GM19372 (cell line): ENCODE measurements around the gene SPTBN4.
"Not testable (repeated sequence)": the region's sequence is repeated elsewhere in the genome, so short reads cannot be mapped to it uniquely, and the experiment has no call there.

Experiments used
- ATAC-seq: cut with Tn5 transposase; IDR thresholded peaks from one replicate; pipeline ENCODE4 v1.9.1; 2021; ENCODE audit warnings: mild to moderate bottlenecking, low read depth, moderate library complexity; ENCODE audit not compliant: unreplicated experiment

Gene SPTBN4

GRCh38 chr19:40466985-40467734, at the start of gene SPTBN4:
Gene SPTBN4, plus strand, starts transcription at chr19:40467001. Its CDS starts 5,621 bp downstream, at chr19:40472622.
- no peak for ATAC-seq

- ATAC-seq, result no peak
Observed at GRCh38 chr19:40417643-40417981, 49.2 kb upstream of the SPTBN4 start.

GRCh38 chr19:40418040-40418439, 48.8 kb upstream of the SPTBN4 start:
- no peak for ATAC-seq

GRCh38 chr19:40419066-40419612, 47.7 kb upstream of the SPTBN4 start:
- ATAC-seq, result no peak

DNA sequence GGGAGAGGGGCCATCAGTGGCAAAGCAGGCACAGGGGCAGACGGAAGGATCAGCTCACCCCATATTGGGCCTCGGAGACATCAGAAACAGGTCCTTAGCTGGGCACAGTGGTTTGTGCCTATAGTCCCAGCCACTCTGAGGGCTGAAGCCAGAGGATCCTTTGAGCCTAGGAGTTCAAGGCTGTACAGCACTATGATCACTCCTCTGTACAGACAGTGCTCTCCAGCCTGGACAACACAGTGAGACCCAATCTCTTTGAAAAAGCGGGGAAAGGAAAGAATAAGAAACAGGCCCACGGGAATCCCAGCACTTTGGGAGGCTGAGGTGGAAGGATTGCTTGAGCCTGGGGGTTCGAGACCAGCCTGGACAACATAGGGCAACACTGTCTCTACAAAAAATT, 47.0 kb upstream of the SPTBN4 start:
- ATAC-seq, result no peak

- ATAC-seq, result no peak
Observed at GRCh38 chr19:40420451-40420765, 46.4 kb upstream of the SPTBN4 start.

DNA sequence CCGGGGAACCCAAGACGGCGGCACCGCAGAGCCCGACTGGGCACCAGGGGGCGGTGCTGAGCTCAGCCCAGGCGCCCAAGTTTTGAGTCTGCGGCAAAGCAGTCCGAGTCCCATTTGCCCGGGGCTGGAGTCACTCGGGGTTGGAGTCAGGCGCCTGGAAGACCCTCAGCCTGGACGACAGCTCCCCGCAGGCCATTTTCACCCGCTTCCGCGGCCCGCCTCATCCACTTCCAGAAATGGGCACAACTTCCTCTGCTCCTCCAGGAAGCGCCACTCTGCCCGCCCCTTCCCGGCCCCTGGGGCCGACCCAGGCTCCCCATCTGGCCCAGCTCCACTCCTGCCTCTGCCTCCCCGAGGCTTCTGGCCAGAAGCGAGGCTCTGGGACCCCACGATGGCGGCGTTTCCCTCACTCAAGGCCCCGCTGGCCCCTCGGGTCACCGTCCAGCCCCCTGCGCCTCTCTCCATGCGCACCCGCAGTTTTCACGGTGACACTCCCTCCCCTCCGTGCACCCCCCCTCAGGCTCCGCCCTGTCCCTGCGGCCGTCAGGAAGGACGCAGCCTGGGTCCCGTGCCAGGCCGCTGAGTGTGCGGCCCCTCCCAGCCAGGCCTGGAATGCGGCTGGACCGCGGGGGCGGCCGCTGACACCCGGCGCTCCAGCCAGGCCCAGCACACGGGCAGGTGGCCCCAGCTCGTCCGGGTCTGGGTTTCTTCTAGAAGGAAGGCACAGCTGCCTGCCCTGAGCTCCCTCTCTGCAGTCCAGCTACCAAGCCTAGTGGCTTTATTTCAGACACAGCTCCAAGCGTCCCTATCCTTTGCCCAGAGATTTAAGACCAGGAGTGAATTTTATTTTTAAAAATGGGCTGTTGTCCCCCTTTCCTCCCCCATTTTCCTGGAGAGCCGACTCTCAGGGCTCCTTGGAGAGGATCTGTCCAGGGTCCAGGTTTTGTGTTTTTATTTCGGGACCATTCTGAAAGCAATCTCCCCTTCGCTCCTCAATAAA, 45.7 kb upstream of the SPTBN4 start:
- no peak for ATAC-seq

DNA sequence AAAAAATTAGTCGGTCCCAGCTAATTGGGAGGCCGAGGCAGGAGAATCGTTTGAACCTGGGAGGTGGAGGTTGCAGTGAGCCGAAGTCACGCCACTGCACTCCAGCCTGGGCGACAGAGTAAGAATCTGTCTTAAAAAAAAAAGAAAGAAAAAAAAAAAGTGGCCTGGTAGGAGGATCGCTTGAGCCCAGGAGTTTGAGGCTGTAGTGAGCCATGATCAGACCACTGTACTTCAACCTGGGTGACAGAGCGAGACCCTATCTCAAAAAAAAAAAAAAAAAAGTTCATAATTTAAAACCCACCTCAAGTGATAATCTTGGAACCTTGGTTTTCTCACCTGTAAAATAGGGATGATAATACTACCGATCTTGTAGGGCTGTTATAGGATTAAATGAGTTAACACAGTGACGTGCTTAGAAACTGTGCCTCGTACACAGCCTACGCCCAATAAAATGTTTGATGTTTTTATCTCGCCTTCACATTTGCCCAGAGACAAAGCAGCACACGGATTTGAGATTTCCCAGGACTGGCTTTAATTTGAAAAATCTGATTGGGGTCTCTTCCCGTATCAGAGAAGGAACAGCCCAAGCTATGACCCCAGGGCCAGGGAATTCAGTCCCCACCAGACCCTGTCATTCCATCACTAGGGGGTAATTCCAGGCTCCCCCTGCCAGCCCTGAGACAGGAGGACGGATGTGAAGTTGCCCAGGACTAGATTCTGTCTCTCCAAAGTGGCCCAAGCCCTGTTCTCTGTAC, 44.6 kb upstream of the SPTBN4 start:
- ATAC-seq, result no peak

GRCh38 chr19:40422748-40423566, 43.8 kb upstream of the SPTBN4 start:
- ATAC-seq, result no peak

- no peak for ATAC-seq
Observed at GRCh38 chr19:40423938-40424337, 42.9 kb upstream of the SPTBN4 start.

DNA sequence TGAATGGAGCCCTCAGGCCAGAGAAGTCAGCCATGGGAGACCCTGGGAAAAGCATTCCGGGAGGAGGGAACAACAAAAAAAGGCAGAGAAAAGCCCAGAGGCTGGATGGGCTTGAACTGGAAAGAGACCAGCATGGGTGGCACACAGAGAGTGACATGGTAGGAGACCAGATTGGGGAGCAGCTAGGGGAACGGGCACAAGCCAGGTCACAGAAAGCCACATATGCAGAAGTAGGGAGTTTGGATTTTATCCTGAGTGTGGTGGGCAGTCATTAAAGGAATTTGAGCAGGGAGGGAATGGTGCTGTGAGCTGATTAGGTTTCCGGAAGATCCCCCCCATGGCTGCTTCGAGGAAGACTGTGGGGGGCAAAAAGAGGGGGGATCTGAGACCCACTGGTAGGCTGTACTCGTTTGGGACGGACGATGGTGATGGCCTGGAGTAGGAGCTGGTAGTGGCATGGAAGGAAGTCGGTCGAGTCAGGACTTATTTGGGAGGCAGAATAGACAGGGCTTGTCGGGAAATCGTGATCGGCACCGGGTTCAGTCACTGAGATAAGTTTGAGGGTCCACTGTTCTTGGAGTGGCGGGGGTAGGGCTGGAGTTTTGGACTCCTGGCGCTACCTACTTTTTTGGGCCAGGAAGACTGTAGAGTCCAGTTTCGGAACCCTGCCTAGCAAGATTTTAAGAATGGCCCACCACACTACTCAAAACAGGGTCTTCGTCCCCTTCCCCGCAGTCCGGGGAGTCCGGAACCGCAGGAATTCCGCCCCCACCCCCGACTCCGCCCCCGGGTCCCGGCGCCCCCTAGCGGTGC, 42.0 kb upstream of the SPTBN4 start:
- no peak for ATAC-seq

GRCh38 chr19:40425450-40426287, 41.1 kb upstream of the SPTBN4 start, which contains the start of gene SERTAD1:
Gene SERTAD1, minus strand, starts transcription at chr19:40425992. Its CDS starts 2,446 bp downstream, at chr19:40423546.
- ATAC-seq, result peak; percentile 86

- ATAC-seq, result not testable (repeated sequence)
Observed at GRCh38 chr19:40428197-40428596, 38.6 kb upstream of the SPTBN4 start.

- not testable (repeated sequence) for ATAC-seq
Observed at GRCh38 chr19:40430242-40430641, 36.6 kb upstream of the SPTBN4 start.

GRCh38 chr19:40431698-40432097, 35.1 kb upstream of the SPTBN4 start:
- ATAC-seq, result no peak

- not testable (repeated sequence) for ATAC-seq
Observed at GRCh38 chr19:40432760-40433159, 34.0 kb upstream of the SPTBN4 start.

GRCh38 chr19:40433391-40434216, 33.2 kb upstream of the SPTBN4 start:
- no peak for ATAC-seq
